Posterior vena cava (tissue), 2 donors: Measurements from ENCODE around the gene ATP13A5. TPM values are rescaled to one million over a fixed set of nuclear protein-coding genes. Genes with fewer than 3 reads are reported as not detected.

ENCODE experiments used
- DNase-seq: peaks from one replicate; pipeline ENCODE4 v3.0.0-alpha.2; 2020; ENCODE audit warnings: low spot score
- intact Hi-C, 2 donors: fragments of 100-400 bp; cut with DNase I; formaldehyde crosslinking; loops; one replicate each; pipeline versions ENCODE4 v1.14.1 to v1.14.2; 2022 to 2023
- long read RNA-seq, 2 donors: library from polyadenylated mRNA; unstranded; transcript quantifications; one replicate each; pipeline ENCODE4 v2.0.0, GENCODE V29; 2020 to 2021
- total RNA-seq, 2 donors: library from RNA; stranded (reverse); fragmentation: NEBNext Ultra II Directional; extraction: Animal tissue kit (Norgen Biotek cat#: 25700); gene quantifications; one replicate each; pipeline ENCODE4 v1.2.1, GENCODE V29; 2021
- donor health status: DM: yes; HTN: yes; CAD: no.
- donor health status: DM: yes; HTN: yes; CAD: no.

ATP13A5 gene, protein sequence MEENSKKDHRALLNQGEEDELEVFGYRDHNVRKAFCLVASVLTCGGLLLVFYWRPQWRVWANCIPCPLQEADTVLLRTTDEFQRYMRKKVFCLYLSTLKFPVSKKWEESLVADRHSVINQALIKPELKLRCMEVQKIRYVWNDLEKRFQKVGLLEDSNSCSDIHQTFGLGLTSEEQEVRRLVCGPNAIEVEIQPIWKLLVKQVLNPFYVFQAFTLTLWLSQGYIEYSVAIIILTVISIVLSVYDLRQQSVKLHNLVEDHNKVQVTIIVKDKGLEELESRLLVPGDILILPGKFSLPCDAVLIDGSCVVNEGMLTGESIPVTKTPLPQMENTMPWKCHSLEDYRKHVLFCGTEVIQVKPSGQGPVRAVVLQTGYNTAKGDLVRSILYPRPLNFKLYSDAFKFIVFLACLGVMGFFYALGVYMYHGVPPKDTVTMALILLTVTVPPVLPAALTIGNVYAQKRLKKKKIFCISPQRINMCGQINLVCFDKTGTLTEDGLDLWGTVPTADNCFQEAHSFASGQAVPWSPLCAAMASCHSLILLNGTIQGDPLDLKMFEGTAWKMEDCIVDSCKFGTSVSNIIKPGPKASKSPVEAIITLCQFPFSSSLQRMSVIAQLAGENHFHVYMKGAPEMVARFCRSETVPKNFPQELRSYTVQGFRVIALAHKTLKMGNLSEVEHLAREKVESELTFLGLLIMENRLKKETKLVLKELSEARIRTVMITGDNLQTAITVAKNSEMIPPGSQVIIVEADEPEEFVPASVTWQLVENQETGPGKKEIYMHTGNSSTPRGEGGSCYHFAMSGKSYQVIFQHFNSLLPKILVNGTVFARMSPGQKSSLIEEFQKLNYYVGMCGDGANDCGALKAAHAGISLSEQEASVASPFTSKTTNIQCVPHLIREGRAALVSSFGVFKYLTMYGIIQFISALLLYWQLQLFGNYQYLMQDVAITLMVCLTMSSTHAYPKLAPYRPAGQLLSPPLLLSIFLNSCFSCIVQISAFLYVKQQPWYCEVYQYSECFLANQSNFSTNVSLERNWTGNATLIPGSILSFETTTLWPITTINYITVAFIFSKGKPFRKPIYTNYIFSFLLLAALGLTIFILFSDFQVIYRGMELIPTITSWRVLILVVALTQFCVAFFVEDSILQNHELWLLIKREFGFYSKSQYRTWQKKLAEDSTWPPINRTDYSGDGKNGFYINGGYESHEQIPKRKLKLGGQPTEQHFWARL
- total RNA-seq, result not detected
- long read RNA-seq, donor 1, result 0 reads
- long read RNA-seq, donor 2, result 0 reads

DNA sequence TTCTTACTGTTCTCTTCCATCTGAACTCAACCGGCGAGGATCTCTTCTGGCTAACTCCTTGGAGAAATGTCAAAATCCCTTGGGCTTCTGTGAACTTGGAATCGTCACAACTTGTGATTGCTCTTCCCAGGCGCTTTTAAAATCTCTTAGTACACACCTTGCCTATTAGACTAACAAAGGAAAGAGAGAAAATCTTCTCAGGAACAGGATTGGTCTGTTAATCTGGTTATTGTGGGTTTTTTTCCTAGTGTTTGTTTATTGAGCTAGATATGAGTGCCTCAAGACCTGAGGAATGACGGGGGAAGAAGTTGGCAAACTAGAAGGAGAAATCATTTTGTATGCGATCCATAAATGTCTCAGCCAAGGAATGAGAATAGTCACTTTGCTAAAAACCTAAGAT is at the start of gene ATP13A5:
TSS of gene ATP13A5 (minus strand) at position 48 of the 400 bp plus-strand sequence. CDS start at position 20, 28 bp downstream.
- no peak for DNase-seq
- intact Hi-C loops, result no loop called here

- intact Hi-C loops, result no loop called here
Measured at GRCh38 chr3:193418576-193419373, 40.2 kb upstream of the ATP13A5 start.

GRCh38 chr3:193416629-193417028 is 38.1 kb upstream of the ATP13A5 start:
- intact Hi-C loops, result no loop called here
- no peak for DNase-seq

More at GRCh38 chr3:193418576-193419373, 40.2 kb upstream of the ATP13A5 start:
- DNase-seq, result no peak

- intact Hi-C loops, result no loop called here
- no peak for DNase-seq
Measured at GRCh38 chr3:193407688-193408087, 29.1 kb upstream of the ATP13A5 start.

GRCh38 chr3:193407112-193407511 is 28.6 kb upstream of the ATP13A5 start:
- DNase-seq, result no peak
- intact Hi-C loops, result no loop called here

- intact Hi-C loops, result no loop called here
- DNase-seq, result no peak
Measured at GRCh38 chr3:193403307-193403706, 24.8 kb upstream of the ATP13A5 start.

- DNase-seq, result no peak
- intact Hi-C loops, result no loop called here
Measured at GRCh38 chr3:193400304-193400703, 21.8 kb upstream of the ATP13A5 start.

DNA sequence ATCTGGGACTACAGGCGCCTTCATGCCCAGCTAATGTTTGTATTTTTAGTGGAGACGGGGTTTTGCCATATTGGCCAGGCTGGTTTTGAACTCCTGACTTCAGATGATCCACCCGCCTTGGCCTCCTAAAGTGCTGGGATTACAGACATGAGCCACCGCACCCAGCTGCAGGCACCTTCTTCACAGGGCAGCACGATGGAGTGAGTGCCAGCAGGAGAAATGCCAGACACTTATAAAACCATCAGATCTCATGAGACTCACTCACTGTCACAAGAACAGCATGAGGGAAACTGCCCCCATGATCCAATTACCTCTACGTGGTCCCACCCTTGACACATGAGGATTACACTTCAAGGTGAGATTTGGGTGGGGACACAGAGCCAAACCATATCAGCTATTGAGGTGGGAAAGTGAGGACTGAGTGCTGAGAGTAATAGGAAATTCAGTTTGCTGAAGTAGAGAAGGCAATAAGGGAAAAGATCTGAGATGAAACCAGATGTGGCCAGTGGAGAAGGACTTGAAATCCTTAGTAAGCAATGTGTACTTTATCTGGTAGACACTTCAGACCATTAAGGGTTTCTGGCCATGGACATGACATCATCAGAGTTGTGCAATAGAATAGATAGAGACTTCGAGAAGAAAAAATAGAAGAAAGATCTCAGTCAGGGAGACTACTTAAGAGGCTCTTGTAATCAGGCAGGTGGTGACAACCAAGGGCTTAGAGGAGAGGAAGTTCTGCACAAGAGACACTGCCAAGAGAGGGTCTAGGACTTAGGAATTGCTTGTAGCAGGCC is 18.1 kb upstream of the ATP13A5 start:
- intact Hi-C loops, result no loop called here
- DNase-seq, result no peak

DNA sequence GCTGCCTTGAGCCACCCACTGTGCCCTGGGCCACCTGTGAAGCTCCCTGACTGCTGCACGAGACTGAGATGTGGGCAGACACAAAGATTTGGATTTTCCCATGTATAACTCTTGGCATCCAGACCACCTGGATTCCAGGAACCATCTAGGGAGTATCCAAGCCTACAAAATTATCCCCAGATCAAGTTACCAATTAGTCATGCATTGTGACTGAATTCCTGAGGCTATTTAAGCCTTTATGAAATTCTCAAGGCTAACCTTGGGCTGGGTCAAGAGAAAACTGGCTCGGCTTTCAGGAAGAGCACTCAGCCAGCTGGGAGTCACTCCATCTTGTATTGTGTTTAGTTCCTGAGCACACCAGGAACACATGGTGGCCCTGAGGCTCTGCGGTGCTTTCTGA is 13.3 kb upstream of the ATP13A5 start:
- intact Hi-C loops, result no loop called here
- no peak for DNase-seq

DNA sequence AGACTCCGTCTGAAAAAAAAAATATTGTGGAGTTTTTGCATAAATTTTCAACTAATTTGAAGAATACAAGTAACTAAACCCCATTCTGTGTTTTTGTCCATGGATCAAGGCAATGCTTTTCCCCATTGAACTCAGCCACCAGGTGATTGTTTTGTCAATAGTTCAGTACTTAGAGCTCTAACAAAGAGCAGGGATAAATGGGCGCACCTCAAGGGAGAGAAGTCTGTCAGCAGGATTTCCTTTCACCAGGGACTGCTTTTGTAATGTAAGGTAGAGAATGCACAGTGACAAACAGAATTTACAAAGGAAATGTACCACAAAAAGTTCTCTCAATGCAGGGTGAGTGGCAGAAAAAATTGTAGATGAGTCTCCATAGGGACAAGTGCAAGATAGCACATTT is 10.8 kb upstream of the ATP13A5 start:
- intact Hi-C loops, result no loop called here
- DNase-seq, result no peak

DNA sequence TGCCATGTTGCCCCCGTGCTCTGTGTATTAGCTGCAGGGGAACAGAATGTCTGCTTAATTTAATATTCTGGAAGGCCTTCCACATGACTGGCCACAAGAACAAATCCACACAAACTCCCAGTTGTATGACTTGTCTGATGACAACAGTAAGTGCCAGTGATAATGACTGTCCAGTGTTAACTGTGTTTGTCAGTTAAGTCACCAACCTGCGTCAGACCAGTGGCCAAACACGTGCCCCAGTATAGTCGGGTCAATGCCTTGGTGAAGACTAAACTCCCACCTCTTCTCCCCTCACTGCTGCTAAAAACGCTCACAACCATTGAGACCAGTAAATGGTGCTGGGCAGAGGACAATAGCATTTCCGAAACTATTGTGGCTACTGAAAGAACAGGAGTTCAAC is 9.8 kb upstream of the ATP13A5 start:
- no peak for DNase-seq
- intact Hi-C loops, result no loop called here

GRCh38 chr3:193387596-193387995 is 9.0 kb upstream of the ATP13A5 start:
- DNase-seq, result no peak
- intact Hi-C loops, result no loop called here

DNA sequence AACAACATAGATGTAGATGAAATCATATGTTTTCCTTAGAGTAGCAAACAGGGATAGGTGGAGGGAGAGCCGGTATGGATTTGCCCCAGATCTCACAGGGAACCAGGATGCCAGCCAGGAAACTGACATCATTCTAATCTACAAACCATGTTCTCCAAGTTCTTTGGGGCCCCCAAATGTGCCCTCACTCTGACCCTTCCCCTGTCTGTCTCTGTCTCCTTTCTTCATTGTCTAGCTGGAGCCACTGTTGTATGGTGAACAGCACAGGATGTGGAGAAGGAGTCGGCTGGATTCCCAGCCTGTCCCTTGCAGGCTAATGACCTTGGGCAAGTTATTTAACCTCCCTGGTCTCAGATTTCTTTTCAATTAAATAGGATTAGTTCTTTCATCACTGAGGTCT is 962 bp downstream of the ATP13A5 start:
- intact Hi-C loops, result no loop called here
- DNase-seq, result no peak

DNA sequence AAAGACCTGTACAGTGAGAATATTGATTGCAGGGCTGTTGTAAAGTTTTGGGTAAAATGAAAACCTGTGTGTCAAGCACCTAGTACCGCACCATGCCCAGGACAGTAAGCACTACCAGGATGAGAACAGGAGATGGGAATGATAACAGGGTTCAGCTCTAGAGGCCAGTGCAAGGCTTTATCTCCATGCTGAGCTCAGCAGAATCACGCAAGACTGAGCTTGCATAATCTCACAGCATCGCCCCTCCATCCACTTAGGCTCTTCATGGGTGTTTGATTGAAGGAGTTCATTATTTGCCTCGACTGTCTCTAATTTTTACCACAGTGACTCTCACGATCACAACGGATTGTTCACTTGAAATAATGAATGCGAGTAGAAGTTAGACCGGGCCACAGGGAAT is 2.9 kb downstream of the ATP13A5 start:
- intact Hi-C loops, result no loop called here
- no peak for DNase-seq

DNA sequence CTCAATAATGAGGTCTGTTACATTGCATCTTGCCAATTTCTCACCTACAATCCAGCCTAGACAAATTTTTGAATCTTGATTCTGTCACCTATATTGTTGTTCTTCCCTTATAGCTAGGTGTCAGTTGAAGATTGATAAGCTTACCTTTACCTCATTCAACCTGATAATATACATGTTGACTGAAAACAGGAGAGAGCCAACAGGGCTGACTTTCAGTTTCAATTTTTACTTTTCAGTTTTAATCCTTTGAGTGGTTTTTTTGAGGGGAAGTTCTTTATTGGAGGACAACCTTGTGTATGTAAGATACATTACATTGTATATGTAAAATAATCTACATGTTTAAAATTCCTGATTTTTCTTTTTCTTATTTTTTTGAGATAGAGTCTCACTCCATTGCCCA is 5.8 kb downstream of the ATP13A5 start:
- intact Hi-C loops, result no loop called here
- DNase-seq, result no peak

DNA sequence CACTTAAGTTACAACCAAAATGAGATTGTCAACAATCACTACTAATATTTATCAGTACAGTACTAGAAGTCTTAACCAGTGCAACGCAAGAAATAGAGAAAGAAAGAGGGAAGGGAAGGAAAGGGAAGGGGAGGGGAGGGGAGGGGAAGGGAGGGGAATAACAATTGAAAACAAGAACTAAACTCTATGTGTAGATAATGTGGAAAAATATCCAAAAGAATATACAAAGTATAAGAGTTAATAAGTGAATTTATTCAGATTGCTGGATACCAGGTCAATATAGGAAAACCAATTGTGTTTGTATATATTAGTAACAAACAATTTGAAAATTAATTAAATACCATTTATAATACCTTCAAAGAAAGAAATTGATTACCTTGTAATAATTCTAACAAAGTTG is 10.7 kb downstream of the ATP13A5 start:
- DNase-seq, result no peak
- intact Hi-C loops, result no loop called here

DNA sequence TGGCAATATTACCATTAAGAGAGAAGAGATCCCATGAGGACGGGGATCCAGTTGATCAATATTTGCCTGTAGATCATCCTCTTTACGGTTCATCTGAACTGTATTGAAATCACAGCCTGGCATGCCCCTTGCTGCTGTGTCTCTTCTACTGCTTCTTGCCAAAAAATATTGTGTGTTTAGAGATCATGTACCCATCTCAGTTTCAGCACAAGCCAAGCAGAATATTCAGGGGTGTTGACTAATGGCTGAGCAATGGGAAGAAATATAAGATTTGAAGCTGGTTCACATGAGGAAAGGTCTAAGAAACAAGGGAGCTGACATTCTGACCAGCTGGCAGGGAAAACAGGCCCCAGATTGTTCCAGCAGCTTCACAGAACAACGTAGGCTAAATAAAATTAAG is 21.3 kb downstream of the ATP13A5 start:
- no peak for DNase-seq
- intact Hi-C loops, result no loop called here

DNA sequence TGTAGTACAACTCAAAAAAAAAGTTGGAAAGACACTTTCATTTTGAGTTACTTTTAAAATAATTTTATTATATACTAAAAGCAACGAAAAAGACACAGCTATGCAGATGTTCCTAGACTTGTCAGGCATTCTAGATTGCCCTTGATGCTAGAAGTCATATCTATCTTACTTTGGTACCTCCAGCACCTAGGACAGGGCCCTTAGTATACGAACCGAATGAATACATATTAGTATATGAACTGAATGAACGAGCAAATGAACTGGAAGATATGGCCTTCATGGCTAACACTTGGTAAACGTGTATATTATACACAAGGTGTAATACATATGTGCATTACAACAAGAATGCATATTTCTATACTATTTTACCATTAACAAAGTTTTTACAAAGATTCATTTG is 24.1 kb downstream of the ATP13A5 start:
- DNase-seq, result no peak
- intact Hi-C loops, result no loop called here
